Tibial nerve (tissue), 4 donors: ENCODE measurements around the gene HIPK2.

Experiments used
- CTCF ChIP-seq, 5 experiments: fragments of 200-600 bp in 3 of 5; fragments of 450-650 bp in 2 of 5; sonication (generic) in 3 of 5; IDR thresholded peaks; one replicate each; pipeline ENCODE4 v1.5.1; 2016 to 2019; ENCODE audit warnings: antibody characterized with exemption in 5 of 5, mild to moderate bottlenecking in 3 of 5, moderate library complexity in 2 of 5
- EP300 ChIP-seq, 2 donors: sonication (generic); formaldehyde crosslinking; IDR thresholded peaks; one replicate each; pipeline ENCODE4 v1.6.1; 2017; ENCODE audit warnings: antibody characterized with exemption in 2 of 2, mild to moderate bottlenecking in 1 of 2
- POLR2A ChIP-seq, 2 donors: fragments of 450-650 bp; IDR thresholded peaks; one replicate each; pipeline ENCODE4 v1.6.1; 2017; ENCODE audit warnings: antibody characterized with exemption in 2 of 2, mild to moderate bottlenecking in 2 of 2, moderate library complexity in 2 of 2

- TF ChIP-seq CTCF (IDR thresholded peaks at IDR 0.05) = no peak
- no peak for TF ChIP-seq POLR2A (IDR thresholded peaks at IDR 0.05)
- TF ChIP-seq EP300 (IDR thresholded peaks at IDR 0.05) = no peak
These were observed 233.2 kb downstream of the HIPK2 start for GRCh38 chr7:139544645-139545044.
